Mesothelial cell of epicardium (in vitro differentiated cells): Measurements from ENCODE around the gene CDC27. TPM values are rescaled to one million over a fixed set of nuclear protein-coding genes. Genes with fewer than 3 reads are reported as not detected.

Source experiments
- DNase-seq, 2 experiments: peaks; one replicate each; pipeline ENCODE4 v3.0.0; 2021; ENCODE audit warnings: low spot score in 2 of 2; ENCODE audit not compliant: unreplicated experiment in 2 of 2
- H3K27ac Mint-ChIP-seq: 2 replicates; pipeline ENCODE4 v1.8.0; 2021; ENCODE audit warnings: mixed read lengths
- H3K27me3 Mint-ChIP-seq: 2 replicates; pipeline ENCODE4 v1.8.0; 2021; ENCODE audit warnings: low read depth, mixed read lengths
- H3K36me3 Mint-ChIP-seq: 2 replicates; pipeline ENCODE4 v1.8.0; 2021; ENCODE audit warnings: mixed read lengths
- H3K4me1 Mint-ChIP-seq: 2 replicates; pipeline ENCODE4 v1.8.0; 2021; ENCODE audit warnings: mixed read lengths
- H3K4me3 Mint-ChIP-seq: 2 replicates; pipeline ENCODE4 v1.8.0; 2021; ENCODE audit warnings: mild to moderate bottlenecking, moderate library complexity, mixed read lengths
- H3K9me3 Mint-ChIP-seq: 2 replicates; pipeline ENCODE4 v1.8.0; 2021; ENCODE audit warnings: mixed read lengths
- CTCF ChIP-seq: fragments of 200-600 bp; sonication (generic); IDR thresholded peaks from one replicate; pipeline ENCODE4 v1.5.0; 2021; ENCODE audit warnings: antibody characterized with exemption; ENCODE audit not compliant: unreplicated experiment
- total RNA-seq: library from RNA; stranded (reverse); gene quantifications from 3 replicates; pipeline ENCODE4 v1.2.1, GENCODE V29; 2021

Gene CDC27
- total RNA-seq, 1 donor from 2014 or later, result 91.4 TPM

- Mint-ChIP-seq H3K36me3 (peaks cover 2% of the 10 kb centered on the region), H3K4me1 (peaks cover 7% of the 10 kb centered on the region), H3K9me3 (peaks cover 12% of the 10 kb centered on the region), H3K27ac (no peak overlapping the region), H3K4me3 (no peak overlapping the region), H3K27me3 (peaks cover 8% of the 10 kb centered on the region)
- no peak for TF ChIP-seq CTCF
- no peak for DNase-seq
Observed at GRCh38 chr17:47223007-47223406, 33.9 kb upstream of the CDC27 start.

GRCh38 chr17:47222047-47222446 is 33.0 kb upstream of the CDC27 start:
- Mint-ChIP-seq H3K27ac (no peak overlapping the region), H3K4me1 (peaks cover 7% of the 10 kb centered on the region), H3K27me3 (peaks cover 8% of the 10 kb centered on the region), H3K4me3 (no peak overlapping the region), H3K9me3 (peaks cover 12% of the 10 kb centered on the region), H3K36me3 (peaks cover 2% of the 10 kb centered on the region)
- DNase-seq, result no peak
- TF ChIP-seq CTCF, result no peak

GRCh38 chr17:47221154-47221553 is 32.1 kb upstream of the CDC27 start:
- no peak for TF ChIP-seq CTCF
- Mint-ChIP-seq H3K4me3 (no peak overlapping the region), H3K36me3 (peaks cover 2% of the 10 kb centered on the region), H3K4me1 (peaks cover 7% of the 10 kb centered on the region), H3K27ac (no peak overlapping the region), H3K9me3 (peaks cover 12% of the 10 kb centered on the region), H3K27me3 (peaks cover 8% of the 10 kb centered on the region)
- no peak for DNase-seq

- peaks cover 7% of the 10 kb centered on the region for H3K4me1 Mint-ChIP-seq
- H3K27ac Mint-ChIP-seq, result no peak overlapping the region
- H3K4me3 Mint-ChIP-seq, result no peak overlapping the region
- H3K36me3 Mint-ChIP-seq, result peaks cover 2% of the 10 kb centered on the region
- peaks cover 8% of the 10 kb centered on the region for H3K27me3 Mint-ChIP-seq
- no peak for TF ChIP-seq CTCF
- DNase-seq, result no peak
- H3K9me3 Mint-ChIP-seq, result peaks cover 12% of the 10 kb centered on the region
Observed at GRCh38 chr17:47220531-47220999, 31.5 kb upstream of the CDC27 start.

- Mint-ChIP-seq H3K4me1 (peaks cover 7% of the 10 kb centered on the region), H3K4me3 (no peak overlapping the region), H3K9me3 (peaks cover 12% of the 10 kb centered on the region), H3K27ac (no peak overlapping the region), H3K36me3 (peaks cover 2% of the 10 kb centered on the region), H3K27me3 (peaks cover 8% of the 10 kb centered on the region)
- no peak for DNase-seq
- TF ChIP-seq CTCF, result no peak
Observed at GRCh38 chr17:47219621-47220475, 30.8 kb upstream of the CDC27 start.
